22Rv1 (cell line): Measurements from ENCODE around the gene VEGFC.

Source experiments
- H3K27ac ChIP-seq: fragments of 450-650 bp; 2 replicates; pipeline ENCODE4 v1.5.1; 2017
- ZFX ChIP-seq: fragments of 450-650 bp; IDR thresholded peaks from 2 replicates; pipeline ENCODE4 v1.6.1; 2017; ENCODE audit warnings: antibody characterized with exemption, borderline replicate concordance
- TF ChIP-seq, protein P1 (sequence below): fragments of 450-650 bp; IDR thresholded peaks from 2 replicates; pipeline ENCODE4 v1.5.1; 2017; ENCODE audit warnings: mild to moderate bottlenecking

VEGFC gene

DNA sequence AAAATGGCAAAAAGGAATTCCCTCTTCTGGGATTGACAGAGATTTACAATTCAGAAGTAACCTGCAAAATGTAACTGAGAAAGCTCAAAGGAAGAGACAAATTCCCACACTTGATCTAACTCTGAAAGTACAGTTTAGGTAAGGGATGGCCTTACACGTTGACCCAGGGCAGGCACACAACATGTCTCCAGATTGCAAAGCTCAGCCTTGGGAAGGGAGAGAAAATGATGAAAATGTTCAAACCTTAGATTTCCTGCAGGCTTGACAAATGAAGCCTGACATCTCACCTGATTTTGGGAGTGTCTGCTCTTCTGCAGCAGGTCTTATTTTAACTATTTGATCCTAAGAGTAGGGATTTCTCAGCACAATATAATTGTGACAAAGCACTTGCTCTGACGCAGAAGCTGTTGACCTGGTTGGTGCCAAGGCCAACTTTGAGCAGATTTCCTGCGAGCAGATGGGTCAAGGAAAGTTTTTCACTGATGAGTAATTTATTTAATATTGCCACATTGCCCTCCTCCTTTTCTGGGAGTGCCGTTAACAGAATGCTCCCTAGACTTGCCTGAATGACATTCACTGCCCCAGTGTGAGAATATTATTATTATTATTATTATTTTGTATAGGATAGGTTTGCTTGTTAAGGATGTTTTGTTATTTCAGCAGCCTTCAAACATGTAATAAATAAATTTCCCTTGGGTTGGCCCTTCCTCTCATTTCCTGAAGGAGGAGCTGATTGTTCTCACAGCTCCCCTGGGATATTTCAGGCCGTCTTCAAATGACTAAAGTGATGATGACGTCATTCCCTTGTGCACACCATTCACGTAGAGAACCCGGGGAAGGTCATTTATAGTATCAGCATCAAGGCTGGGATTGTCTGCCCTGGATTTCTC lies 157.1 kb downstream of the VEGFC start:
- no peak for TF ChIP-seq ZFX
- TF ChIP-seq, protein P1, sequence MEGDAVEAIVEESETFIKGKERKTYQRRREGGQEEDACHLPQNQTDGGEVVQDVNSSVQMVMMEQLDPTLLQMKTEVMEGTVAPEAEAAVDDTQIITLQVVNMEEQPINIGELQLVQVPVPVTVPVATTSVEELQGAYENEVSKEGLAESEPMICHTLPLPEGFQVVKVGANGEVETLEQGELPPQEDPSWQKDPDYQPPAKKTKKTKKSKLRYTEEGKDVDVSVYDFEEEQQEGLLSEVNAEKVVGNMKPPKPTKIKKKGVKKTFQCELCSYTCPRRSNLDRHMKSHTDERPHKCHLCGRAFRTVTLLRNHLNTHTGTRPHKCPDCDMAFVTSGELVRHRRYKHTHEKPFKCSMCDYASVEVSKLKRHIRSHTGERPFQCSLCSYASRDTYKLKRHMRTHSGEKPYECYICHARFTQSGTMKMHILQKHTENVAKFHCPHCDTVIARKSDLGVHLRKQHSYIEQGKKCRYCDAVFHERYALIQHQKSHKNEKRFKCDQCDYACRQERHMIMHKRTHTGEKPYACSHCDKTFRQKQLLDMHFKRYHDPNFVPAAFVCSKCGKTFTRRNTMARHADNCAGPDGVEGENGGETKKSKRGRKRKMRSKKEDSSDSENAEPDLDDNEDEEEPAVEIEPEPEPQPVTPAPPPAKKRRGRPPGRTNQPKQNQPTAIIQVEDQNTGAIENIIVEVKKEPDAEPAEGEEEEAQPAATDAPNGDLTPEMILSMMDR: no peak
- H3K27ac ChIP-seq: no peak overlapping the region
